Activated CD4-positive, alpha-beta T cell treated with anti-CD3 and anti-CD28 coated beads for 36 hours (primary cell): ENCODE measurements around the gene SLCO3A1. TPM values are rescaled to one million over a fixed set of nuclear protein-coding genes. Genes with fewer than 3 reads are reported as not detected.

Experiments used
- ATAC-seq: fragments of 200-7000 bp; cut with Tn5 transposase; one replicate; pipeline ENCODE4 v1.10.0; 2021; ENCODE audit warnings: mild to moderate bottlenecking, moderate library complexity
- CTCF ChIA-PET: fragments of 350-600 bp; sonication (Branson Sonifier 250); formaldehyde crosslinking; loops from one replicate; lab custom pipeline; 2021; ENCODE audit warnings: antibody characterized with exemption; lab: Charles Lee
- POLR2A ChIA-PET: fragments of 350-600 bp; sonication (Branson Sonifier 250); formaldehyde crosslinking; loops from one replicate; lab custom pipeline; 2021; ENCODE audit warnings: antibody characterized with exemption, inconsistent platforms; lab: Charles Lee
- DNase-seq: peaks from one replicate; pipeline ENCODE4 v3.0.0-alpha.2; 2020
- H3K27ac Mint-ChIP-seq: one replicate; pipeline ENCODE4 v1.8.0; 2021; ENCODE audit warnings: mixed read lengths
- H3K27me3 Mint-ChIP-seq: one replicate; pipeline ENCODE4 v1.8.0; 2021; ENCODE audit warnings: mixed read lengths
- H3K36me3 Mint-ChIP-seq: one replicate; pipeline ENCODE4 v1.8.0; 2021; ENCODE audit warnings: low read depth, mixed read lengths
- H3K4me1 Mint-ChIP-seq: one replicate; pipeline ENCODE4 v1.8.0; 2021; ENCODE audit warnings: mixed read lengths
- H3K4me3 Mint-ChIP-seq: one replicate; pipeline ENCODE4 v1.8.0; 2021; ENCODE audit warnings: mild to moderate bottlenecking, moderate library complexity, mixed read lengths
- H3K9me3 Mint-ChIP-seq: one replicate; pipeline ENCODE4 v1.8.0; 2021; ENCODE audit warnings: low read depth, mixed read lengths
- intact Hi-C, 2 experiments: fragments of 100-400 bp; cut with DNase I in 1 of 2; cut with micrococcal nuclease in 1 of 2; formaldehyde crosslinking; loops; one replicate each; pipeline versions ENCODE4 v1.14.2 to v1.15.1; 2022 to 2024; cut with DNase I, micrococcal nuclease
- total RNA-seq, 2 experiments: library from RNA; stranded (reverse); gene quantifications; one replicate each; pipeline ENCODE4 v1.2.3, GENCODE V29; 2021

The SLCO3A1 gene
- total RNA-seq, 2 experiments from 2014 or later = 5.6 to 5.8 TPM

GRCh38 chr15:92121047-92121446, 267.5 kb downstream of the SLCO3A1 start:
- Mint-ChIP-seq H3K9me3 (no peaks in the 10 kb centered on the region), H3K4me1 (no peaks in the 10 kb centered on the region), H3K4me3 (no peak overlapping the region), H3K36me3 (peaks cover 16% of the 10 kb centered on the region), H3K27ac (no peak overlapping the region), H3K27me3 (no peaks in the 10 kb centered on the region)
- no peak for DNase-seq
- no peak for ATAC-seq
- intact Hi-C loops = no loop called here
- POLR2A ChIA-PET = no interaction called here
- CTCF ChIA-PET = interaction anchor here (0.6 kb wide), 1 partner anchor 150 kb away, joined by 3 read pairs; no protein-coding TSS in a partner anchor

DNA sequence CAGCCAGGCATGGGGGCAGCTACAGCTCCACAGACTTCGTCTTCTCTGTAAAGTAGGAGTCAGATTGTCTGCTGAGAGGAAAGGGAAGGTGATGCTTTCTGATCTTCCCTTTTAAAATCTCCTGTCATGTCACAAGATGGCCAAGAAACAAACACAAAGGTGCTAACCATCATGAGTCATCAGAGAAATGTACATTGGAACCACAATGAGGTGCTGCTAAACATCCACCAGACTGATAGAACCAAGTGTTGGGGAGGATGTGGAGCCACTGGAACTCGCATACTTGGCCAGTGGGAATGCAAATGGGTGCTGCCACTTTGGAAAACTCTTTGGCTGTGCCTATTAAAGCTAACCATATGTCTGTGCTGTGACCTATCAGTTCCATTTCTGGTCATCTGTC, 268.8 kb downstream of the SLCO3A1 start:
- Mint-ChIP-seq H3K27me3 (no peaks in the 10 kb centered on the region), H3K36me3 (peaks cover 16% of the 10 kb centered on the region), H3K4me3 (no peak overlapping the region), H3K9me3 (no peaks in the 10 kb centered on the region), H3K27ac (no peak overlapping the region), H3K4me1 (no peaks in the 10 kb centered on the region)
- POLR2A ChIA-PET = no interaction called here
- intact Hi-C loops = no loop called here
- no peak for DNase-seq
- CTCF ChIA-PET = no interaction called here
- ATAC-seq = no peak

DNA sequence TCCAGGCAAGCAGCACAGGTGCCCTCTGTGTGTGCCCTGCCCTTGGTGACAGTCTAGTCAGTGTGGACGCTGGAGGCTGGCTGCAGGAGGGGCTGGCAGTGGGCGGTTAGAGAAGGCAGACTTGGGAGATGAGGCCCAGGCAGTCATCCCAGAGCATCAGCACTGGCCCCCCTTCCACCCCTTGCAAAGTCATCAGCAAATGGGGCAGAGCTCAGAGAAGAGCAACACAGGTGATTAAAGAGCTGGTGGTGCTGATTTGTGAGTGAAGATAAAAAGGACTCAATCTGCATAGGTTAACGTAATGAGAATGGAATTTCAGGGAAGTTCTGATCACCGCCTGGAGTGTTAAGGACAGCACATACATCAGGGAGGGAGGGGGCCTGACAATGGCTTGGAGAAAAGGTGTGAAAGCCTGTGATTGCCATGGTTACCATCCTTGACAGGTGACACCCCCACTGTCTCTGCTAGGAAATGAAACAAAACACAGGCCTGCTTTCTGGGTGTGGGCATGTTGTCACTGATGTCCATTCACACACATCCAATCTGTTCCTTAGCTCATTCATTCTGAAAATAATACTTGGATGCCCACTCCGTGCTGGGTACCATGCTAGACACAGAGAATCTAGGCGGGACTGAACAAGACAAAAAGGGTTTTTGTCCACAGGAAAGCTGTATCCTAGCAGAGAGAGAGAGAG, 270.6 kb downstream of the SLCO3A1 start:
- intact Hi-C loops = no loop called here
- H3K9me3 Mint-ChIP-seq = no peaks in the 10 kb centered on the region
- H3K27me3 Mint-ChIP-seq = no peaks in the 10 kb centered on the region
- DNase-seq (no peak), ATAC-seq (no peak)
- peak overlapping the region; percentile 18 for H3K27ac Mint-ChIP-seq
- ChIA-PET CTCF (interaction anchor here (0.7 kb wide), 1 partner anchor 83 kb away, joined by 3 read pairs; no protein-coding TSS in a partner anchor), POLR2A (no interaction called here)
- no peak overlapping the region for H3K4me3 Mint-ChIP-seq
- H3K36me3 Mint-ChIP-seq = peaks cover 22% of the 10 kb centered on the region
- no peaks in the 10 kb centered on the region for H3K4me1 Mint-ChIP-seq

DNA sequence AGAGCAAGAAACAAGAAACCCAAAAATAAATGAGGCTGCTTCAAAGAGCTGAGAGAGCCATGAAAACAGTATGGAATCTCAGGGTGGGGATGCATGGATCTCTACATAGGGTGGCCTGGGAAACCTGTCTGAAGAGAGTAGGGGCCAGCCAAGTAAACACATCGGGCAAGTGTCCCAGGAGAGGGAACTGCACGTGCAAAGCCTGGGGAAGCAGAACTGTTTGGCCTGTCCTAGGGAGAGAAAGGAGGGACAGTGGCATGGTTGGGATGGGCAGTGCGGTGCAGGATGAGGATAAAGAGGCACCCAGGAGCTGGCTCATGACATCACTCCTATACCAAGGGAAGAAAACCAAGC, 271.1 kb downstream of the SLCO3A1 start:
- POLR2A ChIA-PET = no interaction called here
- Mint-ChIP-seq H3K4me1 (no peaks in the 10 kb centered on the region), H3K9me3 (no peaks in the 10 kb centered on the region), H3K4me3 (no peak overlapping the region), H3K27ac (no peak overlapping the region), H3K27me3 (no peaks in the 10 kb centered on the region), H3K36me3 (peaks cover 25% of the 10 kb centered on the region)
- CTCF ChIA-PET = interaction anchor here (0.7 kb wide), 1 partner anchor 82 kb away, joined by 3 read pairs; no protein-coding TSS in a partner anchor
- DNase-seq = no peak
- no peak for ATAC-seq
- intact Hi-C loops = no loop called here

- peaks cover 19% of the 10 kb centered on the region for H3K36me3 Mint-ChIP-seq
- ATAC-seq (no peak), DNase-seq (no peak)
- H3K27me3 Mint-ChIP-seq = no peaks in the 10 kb centered on the region
- no peaks in the 10 kb centered on the region for H3K9me3 Mint-ChIP-seq
- intact Hi-C loops = no loop called here
- POLR2A ChIA-PET = no interaction called here
- H3K27ac Mint-ChIP-seq = no peak overlapping the region
- no peaks in the 10 kb centered on the region for H3K4me1 Mint-ChIP-seq
- CTCF ChIA-PET = interaction anchor here (0.6 to 0.8 kb wide), 3 partner anchors 79 to 1370 kb away, joined by 3 to 4 read pairs (median 3); no protein-coding TSS in a partner anchor
- no peak overlapping the region for H3K4me3 Mint-ChIP-seq
These were observed 275.3 kb downstream of the SLCO3A1 start for GRCh38 chr15:92128788-92129187.

DNA sequence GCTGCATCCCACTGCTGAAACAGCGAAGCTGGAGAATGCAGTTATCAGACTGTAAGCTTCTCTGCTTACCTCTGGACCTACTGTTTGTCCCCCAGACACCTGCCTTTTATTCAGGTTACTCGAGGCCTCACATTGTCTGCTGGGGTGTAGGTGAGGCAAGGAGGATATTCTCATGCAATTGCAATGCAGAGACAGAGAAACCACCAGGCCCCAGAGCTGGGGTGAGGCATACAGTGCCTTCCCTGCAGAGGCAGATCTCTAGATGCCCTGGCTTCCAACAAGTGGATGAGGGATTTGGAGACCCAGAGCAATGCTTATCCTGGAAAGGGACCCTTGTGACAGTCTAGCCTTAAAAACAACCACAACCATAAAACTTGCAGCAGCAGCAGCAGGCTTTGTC, 276.7 kb downstream of the SLCO3A1 start:
- intact Hi-C loops = no loop called here
- H3K4me1 Mint-ChIP-seq = no peaks in the 10 kb centered on the region
- CTCF ChIA-PET = interaction anchor here (0.6 to 1.1 kb wide), 2 partner anchors 20 to 252 kb away, joined by 3 to 4 read pairs; no protein-coding TSS in a partner anchor
- no peak overlapping the region for H3K4me3 Mint-ChIP-seq
- H3K27me3 Mint-ChIP-seq = no peaks in the 10 kb centered on the region
- no peak for DNase-seq
- ATAC-seq = no peak
- H3K27ac Mint-ChIP-seq = no peak overlapping the region
- H3K9me3 Mint-ChIP-seq = no peaks in the 10 kb centered on the region
- H3K36me3 Mint-ChIP-seq = peaks cover 22% of the 10 kb centered on the region
- POLR2A ChIA-PET = no interaction called here

- H3K27me3 Mint-ChIP-seq = no peaks in the 10 kb centered on the region
- intact Hi-C loops = no loop called here
- CTCF ChIA-PET = no interaction called here
- no peak for ATAC-seq
- no peak for DNase-seq
- no peaks in the 10 kb centered on the region for H3K4me1 Mint-ChIP-seq
- no peak overlapping the region for H3K27ac Mint-ChIP-seq
- peaks cover 28% of the 10 kb centered on the region for H3K36me3 Mint-ChIP-seq
- POLR2A ChIA-PET = no interaction called here
- no peak overlapping the region for H3K4me3 Mint-ChIP-seq
- H3K9me3 Mint-ChIP-seq = no peaks in the 10 kb centered on the region
These were observed 277.4 kb downstream of the SLCO3A1 start for GRCh38 chr15:92130906-92131305.

DNA sequence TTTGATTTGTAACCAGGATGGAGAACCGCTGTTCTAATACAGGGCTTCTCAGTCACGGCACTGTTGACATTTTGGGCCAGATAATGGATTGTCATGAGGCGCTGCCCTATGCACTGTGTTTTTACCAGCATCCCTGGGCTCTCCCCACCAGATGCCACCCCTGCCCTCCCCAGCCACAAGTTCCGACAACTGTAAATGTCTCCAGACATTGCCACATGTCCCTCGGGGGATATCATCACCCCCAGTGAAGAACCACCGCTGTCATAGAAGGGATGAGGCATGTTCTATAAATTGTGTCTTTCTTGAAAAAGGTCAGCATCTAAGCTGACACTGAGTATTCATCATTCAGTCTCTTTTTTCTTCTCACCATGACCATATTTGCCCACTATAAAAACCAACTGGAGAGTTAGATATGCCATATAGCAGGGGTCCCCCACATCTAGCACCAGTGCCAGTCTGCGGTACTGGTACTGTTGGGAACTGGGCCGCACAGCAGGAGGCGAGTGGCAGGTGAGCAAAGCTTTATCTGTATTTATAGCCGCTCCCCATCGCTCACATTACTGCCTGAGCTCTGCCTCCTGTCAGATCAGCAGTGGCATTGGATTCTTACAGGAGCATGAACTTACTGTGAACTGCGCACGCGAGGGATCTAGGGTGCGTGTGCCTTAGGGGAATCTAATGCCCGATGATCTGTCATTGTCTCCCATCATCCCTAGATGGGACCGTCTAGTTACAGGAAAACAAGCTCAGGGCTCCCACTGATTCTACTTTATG, 279.7 kb downstream of the SLCO3A1 start:
- H3K27me3 Mint-ChIP-seq = no peaks in the 10 kb centered on the region
- intact Hi-C loops = no loop called here
- CTCF ChIA-PET = no interaction called here
- H3K9me3 Mint-ChIP-seq = peaks cover 2% of the 10 kb centered on the region
- H3K36me3 Mint-ChIP-seq = peaks cover 35% of the 10 kb centered on the region
- H3K4me1 Mint-ChIP-seq = no peaks in the 10 kb centered on the region
- no peak for DNase-seq
- no peak overlapping the region for H3K4me3 Mint-ChIP-seq
- ATAC-seq = no peak
- POLR2A ChIA-PET = no interaction called here
- H3K27ac Mint-ChIP-seq = no peak overlapping the region

DNA sequence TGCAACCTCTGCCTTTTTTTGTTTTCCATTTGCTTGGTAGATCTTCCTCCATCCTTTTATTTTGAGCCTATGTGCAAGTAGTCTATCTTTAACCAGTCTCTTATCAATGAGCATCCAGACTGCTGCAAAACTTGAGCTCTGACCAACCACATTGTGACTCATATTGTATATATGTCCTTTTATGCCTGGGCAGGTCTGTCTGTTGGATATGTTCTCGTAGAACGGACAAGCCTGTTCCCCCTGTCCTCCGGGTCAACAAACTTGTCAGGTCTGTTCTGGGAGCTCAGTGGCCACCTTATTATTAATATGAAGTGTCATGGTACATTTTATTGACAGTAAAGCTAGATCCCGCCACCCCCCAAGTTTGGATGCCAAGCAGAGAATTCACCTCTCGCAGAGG, 287.3 kb downstream of the SLCO3A1 start:
- Mint-ChIP-seq H3K4me1 (no peaks in the 10 kb centered on the region), H3K27me3 (no peaks in the 10 kb centered on the region), H3K36me3 (peaks cover 14% of the 10 kb centered on the region), H3K27ac (no peak overlapping the region), H3K4me3 (no peak overlapping the region), H3K9me3 (peaks cover 2% of the 10 kb centered on the region)
- ATAC-seq (no peak), DNase-seq (no peak)
- ChIA-PET CTCF (interaction anchor here (0.6 kb wide), 1 partner anchor 34 kb away, joined by 3 read pairs; no protein-coding TSS in a partner anchor), POLR2A (no interaction called here)
- intact Hi-C loops = no loop called here

DNA sequence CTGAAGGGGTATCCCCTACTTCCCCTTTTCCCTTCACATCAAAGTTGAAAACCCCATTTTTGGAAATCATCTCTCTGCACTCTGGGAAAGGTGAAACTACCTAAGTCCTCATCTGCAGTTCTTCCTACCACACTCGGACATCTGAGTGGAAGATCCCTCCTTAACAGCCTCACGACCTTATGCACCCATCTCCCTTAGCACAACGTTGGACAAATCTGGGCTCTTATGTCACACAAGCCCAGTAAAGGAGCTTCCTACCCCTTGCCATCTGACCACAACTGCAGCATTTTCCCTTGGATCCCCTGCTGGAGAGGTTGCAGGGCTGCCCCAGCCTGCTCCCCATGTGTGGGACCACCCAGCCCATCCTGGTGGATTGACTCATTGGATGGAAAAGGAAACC, 288.1 kb downstream of the SLCO3A1 start:
- ChIA-PET CTCF (interaction anchor here (0.6 kb wide), 1 partner anchor 33 kb away, joined by 3 read pairs; no protein-coding TSS in a partner anchor), POLR2A (no interaction called here)
- no peaks in the 10 kb centered on the region for H3K27me3 Mint-ChIP-seq
- H3K36me3 Mint-ChIP-seq = peaks cover 7% of the 10 kb centered on the region
- H3K4me1 Mint-ChIP-seq = no peaks in the 10 kb centered on the region
- DNase-seq (no peak), ATAC-seq (no peak)
- H3K27ac Mint-ChIP-seq = no peak overlapping the region
- intact Hi-C loops = no loop called here
- peaks cover 1% of the 10 kb centered on the region for H3K9me3 Mint-ChIP-seq
- H3K4me3 Mint-ChIP-seq = no peak overlapping the region

GRCh38 chr15:92142242-92143232, 289.0 kb downstream of the SLCO3A1 start:
- intact Hi-C loops = no loop called here
- peaks cover 6% of the 10 kb centered on the region for H3K36me3 Mint-ChIP-seq
- no peak overlapping the region for H3K27ac Mint-ChIP-seq
- no peaks in the 10 kb centered on the region for H3K27me3 Mint-ChIP-seq
- no peak for ATAC-seq
- ChIA-PET CTCF (interaction anchor here (0.5 to 0.8 kb wide), 2 partner anchors 213 to 724 kb away, joined by 3 read pairs; no protein-coding TSS in a partner anchor), POLR2A (no interaction called here)
- DNase-seq = no peak
- H3K4me3 Mint-ChIP-seq = no peak overlapping the region
- H3K4me1 Mint-ChIP-seq = no peaks in the 10 kb centered on the region
- no peaks in the 10 kb centered on the region for H3K9me3 Mint-ChIP-seq
